HEK293T (cell line): ENCODE results near the gene CD2AP.

Source experiments
- ARNT ChIP-seq: fragments of 450-650 bp; IDR thresholded peaks from 2 replicates; pipeline ENCODE4 v1.6.1; 2017; ENCODE audit warnings: mild to moderate bottlenecking
- BHLHE40 ChIP-seq: fragments of 450-650 bp; IDR thresholded peaks from 2 replicates; pipeline ENCODE4 v1.6.1; 2016; ENCODE audit warnings: mild to moderate bottlenecking, moderate library complexity, borderline replicate concordance
- ELF4 ChIP-seq: fragments of 450-650 bp; IDR thresholded peaks from 2 replicates; pipeline ENCODE4 v1.6.1; 2017; ENCODE audit warnings: antibody characterized with exemption
- FOXA1 ChIP-seq: fragments of 450-650 bp; IDR thresholded peaks from 2 replicates; pipeline ENCODE4 v1.6.1; 2016; ENCODE audit warnings: mild to moderate bottlenecking
- FOXM1 ChIP-seq: fragments of 450-650 bp; IDR thresholded peaks from 2 replicates; pipeline ENCODE4 v1.6.1; 2017; ENCODE audit warnings: mild to moderate bottlenecking, borderline replicate concordance
- HDGF ChIP-seq: fragments of 450-650 bp; IDR thresholded peaks from 2 replicates; pipeline ENCODE4 v1.6.1; 2017; ENCODE audit warnings: antibody characterized with exemption, borderline replicate concordance
- L3MBTL2 ChIP-seq: fragments of 450-650 bp; conservative IDR thresholded peaks from 2 replicates; pipeline ENCODE4 v1.6.1; 2016; ENCODE audit warnings: mild to moderate bottlenecking
- PKNOX1 ChIP-seq: fragments of 450-650 bp; IDR thresholded peaks from 2 replicates; pipeline ENCODE4 v1.6.1; 2016
- SP1 ChIP-seq: fragments of 450-650 bp; IDR thresholded peaks from 2 replicates; pipeline ENCODE4 v1.6.1; 2017
- TARDBP ChIP-seq: fragments of 450-650 bp; IDR thresholded peaks from 2 replicates; pipeline ENCODE4 v1.6.1; 2016

- TF ChIP-seq FOXM1, result no peak
- TF ChIP-seq ARNT, result no peak
- no peak for TF ChIP-seq ELF4
- TF ChIP-seq BHLHE40, result no peak
- no peak for TF ChIP-seq SP1
- no peak for TF ChIP-seq FOXA1
- no peak for TF ChIP-seq TARDBP
- TF ChIP-seq L3MBTL2, result no peak
- TF ChIP-seq HDGF, result no peak
- TF ChIP-seq PKNOX1, result no peak
These were observed 74.7 kb downstream of the CD2AP start for GRCh38 chr6:47552319-47552718.
